B cell (primary cell): ENCODE data around the gene HYI. TPM values are rescaled to one million over a fixed set of nuclear protein-coding genes. Genes with fewer than 3 reads are reported as not detected.

ENCODE experiments used
- ATAC-seq: fragments of 200-7000 bp; cut with Tn5 transposase; one replicate; pipeline ENCODE4 v1.10.0; 2021; ENCODE audit warnings: low read depth, mild to moderate bottlenecking, moderate number of reproducible peaks, moderate library complexity
- CTCF ChIA-PET: fragments of 350-600 bp; sonication (Branson Sonifier 250); formaldehyde crosslinking; loops from one replicate; lab custom pipeline; 2021; ENCODE audit warnings: antibody characterized with exemption, inconsistent platforms; lab: Charles Lee
- POLR2A ChIA-PET: fragments of 350-600 bp; sonication (Branson Sonifier 250); formaldehyde crosslinking; loops from one replicate; lab custom pipeline; 2021; ENCODE audit warnings: antibody characterized with exemption; lab: Charles Lee
- DNase-seq: peaks from one replicate; pipeline ENCODE4 v3.0.0; 2013
- H2AFZ ChIP-seq: 2 replicates; pipeline ENCODE4 v1.6.1; 2012; ENCODE audit warnings: mild to moderate bottlenecking, low read depth, low read length; ENCODE audit not compliant: insufficient read depth, poor library complexity, severe bottlenecking
- H3K27ac ChIP-seq, 2 donors: 1 replicate in 1 of 2; 2 replicates in 1 of 2; pipeline ENCODE4 v1.5.1; 2012 to 2013; ENCODE audit warnings: low read length in 2 of 2, mild to moderate bottlenecking in 2 of 2, moderate library complexity in 1 of 2
- H3K27me3 ChIP-seq, 4 experiments: fragments of 200-600 bp in 1 of 4; sonication (generic) in 1 of 4; replicated peaks in 1 of 4; 1 replicate in 2 of 4; 2 replicates in 2 of 4; pipeline versions ENCODE4 v1.6.1 to v1.7.0; 2013 to 2016; ENCODE audit warnings: low read length in 3 of 4, mild to moderate bottlenecking in 2 of 4, mixed read lengths in 1 of 4, moderate library complexity in 1 of 4; ENCODE audit not compliant: insufficient read depth in 4 of 4, control insufficient read depth in 3 of 4; ENCODE audit errors: control extremely low read depth in 1 of 4
- H3K36me3 ChIP-seq, 2 experiments: replicated peaks in 1 of 2; 1 replicate in 1 of 2; 2 replicates in 1 of 2; pipeline versions ENCODE4 v1.6.1 to v1.7.1; 2013; ENCODE audit warnings: low read length in 1 of 2; ENCODE audit not compliant: insufficient read depth in 2 of 2, control insufficient read depth in 1 of 2; ENCODE audit errors: control extremely low read depth in 1 of 2, extremely low read depth in 1 of 2
- H3K4me1 ChIP-seq, 2 donors: fragments of 200-600 bp in 1 of 2; sonication (generic) in 1 of 2; 1 replicate in 1 of 2; 2 replicates in 1 of 2; pipeline versions ENCODE4 v1.5.1 to v1.6.1; 2013 to 2017; ENCODE audit warnings: low read length in 2 of 2; ENCODE audit not compliant: control insufficient read depth in 2 of 2, insufficient read depth in 2 of 2
- H3K4me2 ChIP-seq: replicated peaks from 2 replicates; pipeline ENCODE3; 2012; ENCODE audit warnings: mild to moderate bottlenecking, low read depth, low read length; ENCODE audit not compliant: poor library complexity, severe bottlenecking
- H3K4me3 ChIP-seq, 5 experiments: fragments of 200-600 bp in 1 of 5; sonication (generic) in 1 of 5; 1 replicate in 3 of 5; 2 replicates in 2 of 5; pipeline versions ENCODE4 v1.5.1 to v1.7.0; 2011 to 2016; ENCODE audit warnings: low read length in 4 of 5, mild to moderate bottlenecking in 4 of 5, low read depth in 2 of 5, control low read depth in 1 of 5, moderate library complexity in 1 of 5; ENCODE audit not compliant: insufficient read depth in 1 of 5; ENCODE audit errors: control extremely low read depth in 1 of 5, extremely low read depth in 1 of 5
- H3K79me2 ChIP-seq: fragments of 200-600 bp; sonication (generic); one replicate; pipeline ENCODE4 v1.6.0; 2016; ENCODE audit warnings: low read length; ENCODE audit not compliant: control insufficient read depth, insufficient read depth
- H3K9ac ChIP-seq: fragments of 200-600 bp; sonication (generic); 2 replicates; pipeline ENCODE4 v1.6.1; 2017; ENCODE audit warnings: mild to moderate bottlenecking, low read length, moderate library complexity
- H3K9me3 ChIP-seq, 3 donors: one replicate each; pipeline versions ENCODE4 v1.6.1 to v1.7.1; 2013; ENCODE audit warnings: low read length in 2 of 3; ENCODE audit not compliant: control insufficient read depth in 2 of 3, insufficient read depth in 1 of 3; ENCODE audit errors: control extremely low read depth in 1 of 3
- H4K20me1 ChIP-seq: 2 replicates; pipeline ENCODE4 v1.6.0; 2012; ENCODE audit warnings: mild to moderate bottlenecking, low read length; ENCODE audit not compliant: insufficient read depth, control insufficient read depth, poor library complexity, severe bottlenecking
- H3K27ac Mint-ChIP-seq: one replicate; pipeline ENCODE4 v1.8.0; 2021; ENCODE audit warnings: mixed read lengths
- H3K27me3 Mint-ChIP-seq: one replicate; pipeline ENCODE4 v1.8.0; 2021; ENCODE audit warnings: mixed read lengths
- H3K4me1 Mint-ChIP-seq: one replicate; pipeline ENCODE4 v1.8.0; 2021; ENCODE audit warnings: mixed read lengths
- H3K4me3 Mint-ChIP-seq: one replicate; pipeline ENCODE4 v1.8.0; 2021; ENCODE audit warnings: mixed read lengths
- H3K9me3 Mint-ChIP-seq: one replicate; pipeline ENCODE4 v1.8.0; 2022; ENCODE audit warnings: mixed read lengths; ENCODE audit not compliant: insufficient read depth
- CTCF ChIP-seq: fragments of 200-600 bp; IDR thresholded peaks from one replicate; pipeline ENCODE4 v1.8.0; 2022; ENCODE audit warnings: antibody characterized with exemption, mild to moderate bottlenecking
- EZH2 ChIP-seq: IDR thresholded peaks from 2 replicates; pipeline ENCODE4 v1.6.1; 2012; ENCODE audit warnings: borderline replicate concordance, low read depth, mild to moderate bottlenecking, moderate library complexity, low read length; ENCODE audit not compliant: insufficient read depth, poor library complexity, severe bottlenecking
- WGBS: methylation state at CpG from one replicate; pipeline ENCODE4 v1.1.5; 2013; ENCODE audit warnings: missing lambda C conversion rate; ENCODE audit not compliant: insufficient coverage; 5-methylcytosine and 5-hydroxymethylcytosine counted together
- intact Hi-C: fragments of 100-400 bp; cut with micrococcal nuclease; formaldehyde crosslinking; loops from one replicate; pipeline ENCODE4 v1.10.0; 2022
- polyA plus RNA-seq: library from polyadenylated mRNA; depleted of rRNA; stranded (reverse); fragments of >200 nt; gene quantifications from 2 replicates; pipeline ENCODE4 v1.2.3, GENCODE V29; 2012
- small RNA-seq: library from RNA; depleted of rRNA; stranded (forward); fragments of <200 nt; gene quantifications from one replicate; pipeline ENCODE3, GENCODE V24; 2012; ENCODE audit warnings: low replicate concordance, low read depth; ENCODE audit not compliant: insufficient read length
- total RNA-seq, 2 donors: library from RNA; stranded (reverse); fragments of 120-200 nt in 1 of 2; gene quantifications; 1 replicate in 1 of 2; 2 replicates in 1 of 2; pipeline versions ENCODE4 v1.2.3 to v1.2.4, GENCODE V29; 2013 to 2022

The HYI gene
- total and polyA plus RNA-seq, 2 donors (not counting 1 experiment from before 2014, with no cell fraction given), result 21.0 to 26.5 TPM

DNA sequence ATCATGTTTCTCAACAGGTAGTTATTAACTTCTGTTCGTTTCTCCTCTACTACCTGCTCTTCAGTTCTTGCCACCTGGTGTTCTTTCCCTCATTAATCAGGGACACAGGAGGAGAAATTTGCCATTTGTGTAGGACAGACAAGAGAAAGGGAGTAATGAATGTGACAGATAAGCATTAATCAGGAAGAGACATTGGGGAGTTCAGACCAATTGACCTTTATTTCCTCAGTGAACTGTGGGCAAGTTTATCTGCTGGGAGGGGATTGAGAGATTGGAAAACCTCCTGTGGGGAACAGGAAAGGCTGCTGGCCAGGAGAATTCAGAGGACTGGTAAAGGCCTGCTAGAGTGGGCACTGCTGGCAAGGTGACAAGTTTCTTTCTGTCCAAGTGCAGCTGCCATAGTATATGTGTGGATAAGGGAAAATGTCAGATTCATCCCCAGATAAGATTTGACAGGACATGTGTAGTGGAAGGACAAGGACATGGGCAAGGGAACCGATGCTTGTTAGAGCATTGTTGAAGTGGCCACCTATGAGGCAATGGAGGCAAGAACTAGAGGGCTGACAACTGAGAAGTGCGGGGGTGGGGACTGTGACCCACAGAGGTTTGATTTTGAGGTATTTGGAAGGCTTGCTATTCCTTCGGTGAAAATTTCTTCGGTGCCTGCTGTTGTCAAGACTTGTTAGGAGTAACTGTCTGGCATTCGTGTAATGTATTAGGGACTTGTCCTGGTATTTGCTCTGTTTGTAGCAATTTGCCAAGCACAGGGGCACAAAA is 51.5 kb downstream of the HYI start:
- peaks cover 48% of the 10 kb centered on the region for H3K79me2 ChIP-seq
- TF ChIP-seq CTCF, result no peak
- TF ChIP-seq EZH2, result no peak
- H3K4me1 Mint-ChIP-seq, result peaks cover 2% of the 10 kb centered on the region
- POLR2A ChIA-PET, result interaction anchor here (0.6 kb wide), 1 partner anchor 245 kb away, joined by 3 read pairs; no protein-coding TSS in a partner anchor
- H3K4me3 ChIP-seq, result no peak overlapping the region
- no peaks in the 10 kb centered on the region for H3K27me3 Mint-ChIP-seq
- WGBS, result 97% methylated on average over 5 of the region's 6 CpGs
- no peak overlapping the region for H3K9ac ChIP-seq
- DNase-seq (no peak), ATAC-seq (no peak)
- intact Hi-C loops, result no loop called here
- H3K27ac Mint-ChIP-seq, result no peak overlapping the region
- H3K27ac ChIP-seq, result no peak overlapping the region
- no peaks in the 10 kb centered on the region for H3K9me3 Mint-ChIP-seq
- peaks cover 26% of the 10 kb centered on the region for H4K20me1 ChIP-seq
- H2AFZ ChIP-seq, result no peak overlapping the region
- H3K4me1 ChIP-seq, result no peaks in the 10 kb centered on the region
- no peaks in the 10 kb centered on the region for H3K9me3 ChIP-seq
- no peak overlapping the region for H3K4me3 Mint-ChIP-seq
- no peaks in the 10 kb centered on the region for H3K27me3 ChIP-seq
- CTCF ChIA-PET, result no interaction called here
- H3K36me3 ChIP-seq, result peaks cover 3 to 47% of the 10 kb centered on the region in 2 experiments
- H3K4me2 ChIP-seq, result no peak overlapping the region

Small RNA genes within 50 kb of the gene (small RNA-seq; reads per million reads assigned to genes)
- gene MIR6735, result not detected

Other genes starting within 250 kb of the HYI start
- gene TMEM125, start 183.9 kb downstream of the HYI start, total RNA-seq, result not detected in 2 replicates
- gene TMEM125, start 183.9 kb downstream of the HYI start, polyA plus RNA-seq, result 0.10 TPM in 1 of 2 replicates, not detected in the other
- gene C1orf210, start 168.3 kb downstream of the HYI start, total RNA-seq, result not detected in 2 replicates
- gene C1orf210, start 168.3 kb downstream of the HYI start, polyA plus RNA-seq, result not detected in 2 replicates
- 0.10 TPM in 1 of 2 replicates, not detected in the other for gene TIE1, start 152.9 kb downstream of the HYI start, total RNA-seq
- 0.04 TPM in 1 of 2 replicates, not detected in the other for gene TIE1, start 152.9 kb downstream of the HYI start, polyA plus RNA-seq
- gene MPL, start 116.1 kb downstream of the HYI start, total RNA-seq, result not detected in 2 replicates
- gene MPL, start 116.1 kb downstream of the HYI start, polyA plus RNA-seq, result not detected in 2 replicates
- 1.1 and 2.1 TPM in 2 replicates for gene CDC20, start 95.0 kb downstream of the HYI start, total RNA-seq
- gene CDC20, start 95.0 kb downstream of the HYI start, polyA plus RNA-seq, result 1.5 and 2.0 TPM in 2 replicates
- 65.4 and 66.6 TPM in 2 replicates for gene ELOVL1, start 85.9 kb downstream of the HYI start, total RNA-seq
- 78.8 and 98.5 TPM in 2 replicates for gene ELOVL1, start 85.9 kb downstream of the HYI start, polyA plus RNA-seq
- gene MED8, start 64.1 kb downstream of the HYI start, total RNA-seq, result 30.0 and 31.8 TPM in 2 replicates
- 9.9 and 12.0 TPM in 2 replicates for gene MED8, start 64.1 kb downstream of the HYI start, polyA plus RNA-seq
- 193 and 197 TPM in 2 replicates for gene SZT2, start 64.0 kb downstream of the HYI start, total RNA-seq
- gene SZT2, start 64.0 kb downstream of the HYI start, polyA plus RNA-seq, result 34.5 and 41.4 TPM in 2 replicates
- gene PTPRF, start 77.0 kb upstream of the HYI start, total RNA-seq, result 0.07 and 0.22 TPM in 2 replicates
- 0.12 and 0.13 TPM in 2 replicates for gene PTPRF, start 77.0 kb upstream of the HYI start, polyA plus RNA-seq
- gene KDM4A, start 196.2 kb upstream of the HYI start, total RNA-seq, result 52.2 and 57.0 TPM in 2 replicates
- gene KDM4A, start 196.2 kb upstream of the HYI start, polyA plus RNA-seq, result 12.2 and 20.2 TPM in 2 replicates